Stimulated activated CD8-positive, alpha-beta memory T cell treated with anti-CD3 and anti-CD28 coated beads, Interleukin-12 subunit alpha, Interleukin-12 subunit beta, amount 100 ng/mL, for 1 hour (primary cell): ENCODE results near the gene FGD2.

ENCODE experiments used
- DNase-seq: peaks from one replicate; pipeline ENCODE4 v3.0.0-alpha.2; 2020; ENCODE audit warnings: low read depth

The FGD2 gene

DNA sequence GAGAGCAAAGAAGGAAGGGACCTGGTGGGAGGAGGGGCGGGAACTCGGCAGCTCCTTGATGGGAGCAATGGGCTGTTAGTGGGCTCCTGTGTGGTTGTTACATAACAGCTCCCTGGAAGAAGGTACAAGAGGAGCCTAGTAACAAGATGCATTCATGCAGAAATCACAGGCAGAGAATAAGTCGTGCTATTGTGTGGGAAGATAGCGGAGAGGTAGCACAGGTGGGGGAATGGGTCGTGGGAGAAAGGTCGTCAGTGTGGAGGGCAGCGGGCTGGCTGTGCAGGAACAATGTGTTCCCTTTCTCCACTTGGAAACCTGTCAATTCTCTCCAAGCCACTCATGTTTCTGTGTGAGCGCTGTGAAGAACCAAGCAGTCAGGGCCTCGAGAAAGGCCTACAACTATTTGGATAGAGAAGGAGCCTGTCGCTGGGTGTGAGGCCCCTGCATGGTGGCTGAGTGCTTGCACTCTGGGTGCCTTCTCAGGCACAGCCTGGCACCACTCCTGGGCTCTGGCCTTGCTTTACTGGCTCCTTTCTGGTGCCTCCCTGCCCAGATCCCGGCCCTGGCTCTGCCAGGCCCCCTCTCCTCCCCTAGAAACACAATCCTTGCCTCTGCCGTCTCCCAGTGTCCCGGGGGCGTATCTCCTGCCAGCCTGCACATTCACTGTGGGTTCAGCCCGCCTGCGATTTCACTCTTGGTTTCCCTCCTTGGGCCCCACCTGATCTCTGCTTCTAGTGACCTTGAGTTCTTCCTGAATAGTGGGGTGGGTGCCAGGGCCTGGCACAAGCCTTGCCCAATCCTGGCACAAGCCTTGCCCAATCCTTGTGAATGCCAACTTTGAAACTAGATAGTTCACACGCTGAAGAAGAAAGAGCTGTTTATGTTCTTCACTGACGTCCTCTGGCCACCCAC is 7.4 kb upstream of the FGD2 start:
- no peak for DNase-seq

DNA sequence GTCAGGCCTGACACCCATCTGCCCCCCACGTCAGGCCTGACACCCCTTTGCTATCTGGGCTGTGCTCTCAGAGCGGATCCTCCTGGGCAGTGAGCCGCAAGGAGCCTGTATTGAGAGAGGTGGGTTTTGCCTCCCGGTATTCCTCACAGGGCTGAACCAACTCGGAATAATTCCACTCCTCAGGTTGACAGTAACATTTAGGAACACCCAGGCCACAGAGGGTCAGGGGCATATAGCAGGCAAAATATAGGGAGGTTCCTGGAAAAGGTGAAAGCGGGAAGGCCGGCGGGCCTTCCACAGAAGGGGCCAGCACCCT is 6.8 kb upstream of the FGD2 start:
- DNase-seq = no peak

DNA sequence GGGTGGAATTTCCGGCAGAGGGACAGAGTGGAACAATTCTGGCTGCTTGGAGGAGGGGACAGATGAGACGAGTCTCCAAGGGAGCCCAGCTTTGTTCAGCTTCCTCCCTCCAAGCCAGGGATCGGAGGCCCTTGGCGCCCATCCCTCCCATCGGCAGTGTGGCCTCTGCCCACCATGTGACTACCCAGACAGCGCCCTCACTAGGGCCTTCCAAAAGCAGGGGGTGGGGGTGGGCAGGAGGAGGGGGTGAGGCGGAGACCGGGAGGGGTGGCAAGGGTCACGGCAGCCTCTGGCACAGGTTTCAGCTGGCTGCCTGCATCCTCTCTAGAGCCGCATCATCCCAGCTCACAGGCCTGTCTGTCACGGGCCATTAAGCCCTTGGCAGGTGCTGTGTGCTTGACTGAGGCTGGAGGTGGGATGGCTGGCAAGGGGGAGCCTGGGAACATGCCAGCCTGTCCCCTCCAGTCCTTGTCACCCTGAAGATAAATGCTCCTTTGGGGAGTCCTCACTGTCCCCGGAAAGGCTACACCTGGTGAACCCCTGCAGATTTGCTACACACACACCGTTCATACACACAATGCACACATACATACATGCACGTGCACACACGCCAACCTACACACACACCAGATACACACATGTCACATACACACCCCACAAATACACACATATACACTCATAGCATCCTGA is 6.2 kb upstream of the FGD2 start:
- no peak for DNase-seq

DNA sequence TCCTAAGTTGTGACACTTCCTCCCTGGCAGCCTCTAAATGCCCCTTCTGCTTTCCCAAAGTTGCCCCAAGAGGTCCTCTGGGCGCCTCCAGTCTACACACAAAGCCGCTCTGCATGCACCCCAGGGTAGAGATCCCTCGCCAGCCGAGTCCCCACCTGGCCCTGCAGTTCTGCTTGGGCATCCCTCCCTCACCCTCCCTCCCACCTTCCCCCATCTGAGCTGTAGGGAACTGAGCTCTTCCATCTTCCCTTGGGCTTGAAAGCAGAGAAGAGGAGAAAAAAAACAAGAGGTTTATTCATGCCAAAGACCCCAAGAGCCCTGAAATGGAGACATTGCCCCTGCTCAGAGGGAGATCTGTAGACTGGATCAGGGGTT is 5.7 kb upstream of the FGD2 start:
- DNase-seq = no peak

DNA sequence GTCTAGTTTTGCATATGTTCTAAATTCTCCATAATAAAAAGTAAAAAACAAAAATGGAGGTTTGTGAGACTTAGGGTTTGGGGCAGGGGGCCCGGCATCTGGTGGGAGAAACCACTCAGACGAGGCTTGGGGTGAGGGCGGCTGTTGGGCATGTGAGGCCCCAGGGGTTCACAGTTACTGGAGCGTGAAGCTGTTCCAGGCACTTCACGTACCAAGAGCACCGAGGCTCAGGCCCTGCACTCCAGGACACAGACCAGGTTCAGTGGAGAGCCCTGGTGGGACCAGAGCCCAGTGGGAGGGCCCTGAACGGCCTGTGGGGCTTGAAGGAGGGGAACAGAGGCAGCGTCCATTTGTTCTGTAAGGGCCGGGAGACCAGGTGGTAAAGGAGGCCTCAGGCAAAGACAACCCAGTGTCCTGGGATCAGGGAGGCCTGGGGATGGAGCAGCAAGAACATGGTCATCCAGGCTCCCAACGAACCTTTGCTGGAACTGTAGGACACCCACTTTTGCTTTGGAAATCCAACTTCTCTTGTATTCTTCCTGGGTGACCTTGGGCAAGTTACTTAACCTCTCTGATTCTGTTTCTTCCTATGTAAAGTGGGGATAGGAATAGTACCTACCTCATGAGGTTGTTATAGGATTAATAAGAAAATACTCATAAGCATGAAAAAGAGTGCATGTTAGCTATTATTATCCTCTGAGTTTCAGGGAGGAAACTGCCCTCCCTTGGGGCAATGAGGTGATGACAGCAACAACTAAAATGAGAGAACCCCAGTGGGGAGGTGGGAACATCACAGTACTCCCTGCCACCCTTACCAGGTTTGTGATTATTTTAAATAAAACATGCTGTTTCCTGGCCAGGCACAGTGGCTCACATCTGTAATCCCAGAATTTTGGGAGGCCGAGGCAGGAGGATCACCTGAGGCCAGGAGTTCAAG is 1.1 kb upstream of the FGD2 start:
- DNase-seq = no peak

DNA sequence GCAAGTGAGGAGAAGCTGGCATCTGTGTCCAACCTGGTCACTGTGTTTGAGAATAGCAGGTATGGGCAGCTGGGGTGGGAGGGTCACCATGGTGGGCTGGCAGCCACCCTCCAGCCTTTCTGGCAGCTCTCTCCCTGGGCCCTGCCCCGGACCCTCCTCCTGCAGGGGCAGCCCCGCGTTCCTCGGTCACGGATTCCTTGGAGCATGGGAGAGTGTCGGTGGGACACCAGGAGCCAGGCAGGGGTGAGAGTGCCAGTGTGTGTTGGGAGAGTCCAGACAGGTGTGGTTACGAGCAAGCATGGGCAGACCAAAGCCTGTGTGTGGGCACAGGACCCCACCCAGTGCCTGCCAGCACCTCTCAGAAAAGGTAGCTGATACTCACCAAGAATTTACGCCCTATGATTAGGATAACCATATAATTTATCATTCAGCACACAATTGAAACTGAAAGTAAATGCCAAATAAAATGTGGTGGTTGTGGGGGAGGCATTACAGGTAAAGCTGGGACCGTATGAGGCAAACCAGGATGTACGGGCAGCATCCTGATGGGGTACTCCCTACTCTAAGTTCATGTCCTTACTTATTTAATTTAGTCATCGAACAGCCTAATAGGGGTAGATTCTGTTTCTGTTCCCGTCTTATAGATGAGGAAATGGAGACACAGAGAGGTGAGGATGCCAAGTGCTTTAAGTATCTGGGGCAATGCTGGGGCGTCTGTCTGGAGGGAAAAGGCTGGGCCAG is 542 bp downstream of the FGD2 start:
- DNase-seq = no peak

DNA sequence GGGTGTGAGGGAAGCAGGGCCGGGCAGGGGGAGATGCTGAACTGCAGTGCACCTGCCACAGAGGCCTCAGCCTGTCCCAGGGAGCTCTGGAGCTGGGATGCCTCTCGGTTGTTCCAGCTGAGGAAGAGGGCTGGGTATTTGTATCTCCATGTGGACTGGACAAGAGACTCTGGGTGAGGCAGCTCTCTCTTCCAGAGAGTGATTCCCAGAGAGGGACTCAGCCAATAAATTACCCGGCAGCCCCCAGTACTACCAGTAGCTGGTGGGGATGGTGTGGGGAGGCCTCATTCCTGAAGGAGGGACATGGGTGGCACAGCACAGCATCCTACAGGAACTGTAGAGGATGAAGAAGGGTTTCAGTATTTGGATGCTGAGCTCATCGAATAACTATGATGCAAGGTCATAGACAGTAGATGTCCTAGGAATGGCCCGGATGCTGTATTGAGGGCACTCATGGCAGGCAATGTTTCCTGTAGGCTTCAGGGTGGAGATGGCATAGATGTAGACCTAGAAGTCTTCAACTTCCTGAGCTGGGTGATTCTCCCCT is 1.4 kb downstream of the FGD2 start:
- DNase-seq = no peak

DNA sequence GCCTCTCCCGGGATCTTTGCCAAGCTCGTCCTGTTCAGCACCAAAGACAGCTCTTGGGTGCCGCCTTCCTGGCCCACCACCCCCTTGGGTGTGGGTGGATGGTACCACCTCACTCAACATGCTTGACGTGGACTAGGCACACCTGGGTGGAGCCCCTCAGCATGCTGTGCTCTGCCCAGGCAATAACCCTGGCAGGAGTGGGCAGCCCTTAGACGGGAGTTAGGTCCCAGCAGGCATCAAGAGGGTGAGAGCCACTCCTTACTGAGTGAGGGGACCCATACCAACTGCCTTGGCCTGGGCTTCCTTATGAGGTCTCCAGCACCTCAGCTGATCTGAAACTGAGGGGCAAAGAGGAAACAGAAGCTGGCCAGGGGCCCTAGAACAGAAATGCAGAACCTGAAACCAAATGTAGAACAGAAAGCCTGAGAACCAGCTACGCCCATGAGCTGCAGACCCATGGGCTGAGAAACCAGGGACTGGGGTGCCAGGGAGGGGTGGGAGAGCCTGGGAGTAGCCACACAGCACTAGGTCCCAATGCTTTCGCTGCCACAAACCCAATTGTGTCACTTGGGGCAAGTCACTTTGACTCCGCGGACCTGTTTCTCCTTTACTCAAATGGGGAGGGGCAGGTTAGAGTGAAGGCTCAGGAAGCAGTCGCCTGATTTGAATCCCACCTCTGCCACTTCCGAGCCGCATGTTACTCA is 2.0 kb downstream of the FGD2 start:
- DNase-seq = no peak

DNA sequence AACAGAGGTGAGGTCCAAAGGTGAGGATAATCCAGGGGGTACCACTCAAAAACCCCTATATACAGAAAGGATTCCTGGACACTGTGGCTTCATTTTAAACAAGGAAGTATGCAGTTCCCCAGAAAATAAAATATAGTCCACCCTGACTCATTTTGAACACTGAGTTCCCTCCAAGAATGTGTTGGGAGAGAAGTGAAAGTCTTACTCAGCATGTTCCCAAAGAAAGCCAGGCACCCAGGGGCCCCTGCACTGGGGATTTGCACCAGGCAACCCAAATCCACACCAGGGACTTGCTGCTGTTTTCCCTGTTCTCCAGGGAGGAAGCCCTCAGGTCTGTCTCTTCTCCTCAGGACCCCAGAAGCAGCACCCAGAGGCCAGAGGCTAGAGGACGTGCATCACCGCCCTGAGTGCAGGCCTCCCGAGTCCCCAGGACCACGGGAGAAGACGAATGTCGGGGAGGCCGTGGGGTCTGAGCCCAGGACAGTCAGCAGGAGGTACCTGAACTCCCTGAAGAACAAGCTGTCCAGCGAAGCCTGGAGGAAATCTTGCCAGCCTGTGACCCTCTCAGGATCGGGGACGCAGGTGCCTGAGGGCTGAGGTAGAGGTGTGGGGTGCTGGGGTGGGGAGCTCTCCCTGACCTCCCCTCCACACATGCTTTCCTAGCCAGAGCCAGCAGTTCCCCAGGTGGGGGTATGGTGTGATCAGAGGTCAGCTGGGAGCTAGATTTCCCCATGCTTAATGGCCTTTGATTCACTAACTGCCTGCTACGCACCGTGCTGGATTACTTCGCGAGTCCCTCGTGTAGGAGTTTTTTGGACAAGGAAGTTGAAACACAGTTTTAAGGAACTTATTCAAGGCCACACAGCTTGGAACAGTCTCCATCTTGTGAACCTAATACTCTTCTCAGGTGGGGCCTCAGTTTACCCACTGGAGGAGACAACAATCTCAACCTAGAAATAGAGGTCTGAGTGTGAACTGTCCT is 3.3 kb downstream of the FGD2 start:
- DNase-seq = no peak

DNA sequence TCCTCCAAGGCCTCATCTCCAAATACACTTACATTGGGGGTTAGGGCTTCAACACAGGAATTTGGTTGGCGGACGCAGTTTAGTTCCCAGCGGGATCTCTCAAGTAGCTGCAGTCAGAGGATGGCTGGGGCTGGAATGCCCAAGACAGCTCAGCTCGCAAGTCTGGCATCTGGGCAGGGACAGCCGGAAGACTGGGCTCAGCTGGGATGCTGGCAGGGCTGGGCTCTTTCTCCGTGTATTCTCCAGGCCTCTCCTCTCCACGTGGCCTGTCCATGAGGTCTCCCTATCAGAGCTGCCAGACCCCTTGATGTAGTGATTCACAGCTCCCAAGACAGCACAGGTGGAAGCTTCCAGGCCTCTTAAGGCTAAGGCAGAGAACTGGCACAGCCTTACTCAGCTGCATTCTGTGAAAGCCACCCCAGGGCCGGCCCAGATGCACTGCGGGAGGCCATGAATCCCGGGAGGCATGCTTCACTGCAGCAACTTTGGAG is 5.0 kb downstream of the FGD2 start:
- no peak for DNase-seq

DNA sequence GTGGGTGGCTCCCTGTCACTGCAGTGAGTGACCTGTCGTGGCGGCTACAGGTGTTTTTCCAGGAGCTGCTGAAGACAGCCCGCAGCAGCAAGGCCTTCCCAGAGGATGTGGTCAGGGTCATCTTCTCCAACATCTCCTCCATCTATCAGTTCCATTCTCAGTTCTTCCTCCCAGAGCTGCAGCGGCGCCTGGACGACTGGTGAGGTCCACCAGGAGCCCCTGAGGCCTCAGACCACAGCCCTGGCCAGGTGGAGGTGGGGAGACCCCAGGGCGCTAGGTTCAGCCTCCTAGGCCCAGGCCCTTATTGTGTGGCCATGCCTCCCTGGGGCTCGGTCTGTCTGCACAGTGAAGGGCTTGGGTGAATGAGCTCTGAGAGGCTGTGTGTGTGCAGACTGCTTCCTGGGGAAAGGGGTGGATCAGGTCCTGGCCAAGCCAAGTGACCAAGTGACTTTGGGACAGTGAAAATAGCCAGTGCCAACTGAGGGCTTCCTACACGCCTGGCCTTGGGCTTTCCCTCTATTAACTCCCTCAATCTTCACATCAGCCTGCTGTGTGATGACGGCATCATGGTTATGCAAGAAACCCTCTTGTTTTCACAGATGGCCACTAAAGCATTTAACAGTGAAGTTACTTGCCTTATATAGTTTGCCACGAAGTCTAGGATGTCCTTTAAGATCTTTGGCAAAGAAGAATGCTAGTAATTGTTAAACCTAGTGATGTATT is 6.4 kb downstream of the FGD2 start:
- no peak for DNase-seq

DNA sequence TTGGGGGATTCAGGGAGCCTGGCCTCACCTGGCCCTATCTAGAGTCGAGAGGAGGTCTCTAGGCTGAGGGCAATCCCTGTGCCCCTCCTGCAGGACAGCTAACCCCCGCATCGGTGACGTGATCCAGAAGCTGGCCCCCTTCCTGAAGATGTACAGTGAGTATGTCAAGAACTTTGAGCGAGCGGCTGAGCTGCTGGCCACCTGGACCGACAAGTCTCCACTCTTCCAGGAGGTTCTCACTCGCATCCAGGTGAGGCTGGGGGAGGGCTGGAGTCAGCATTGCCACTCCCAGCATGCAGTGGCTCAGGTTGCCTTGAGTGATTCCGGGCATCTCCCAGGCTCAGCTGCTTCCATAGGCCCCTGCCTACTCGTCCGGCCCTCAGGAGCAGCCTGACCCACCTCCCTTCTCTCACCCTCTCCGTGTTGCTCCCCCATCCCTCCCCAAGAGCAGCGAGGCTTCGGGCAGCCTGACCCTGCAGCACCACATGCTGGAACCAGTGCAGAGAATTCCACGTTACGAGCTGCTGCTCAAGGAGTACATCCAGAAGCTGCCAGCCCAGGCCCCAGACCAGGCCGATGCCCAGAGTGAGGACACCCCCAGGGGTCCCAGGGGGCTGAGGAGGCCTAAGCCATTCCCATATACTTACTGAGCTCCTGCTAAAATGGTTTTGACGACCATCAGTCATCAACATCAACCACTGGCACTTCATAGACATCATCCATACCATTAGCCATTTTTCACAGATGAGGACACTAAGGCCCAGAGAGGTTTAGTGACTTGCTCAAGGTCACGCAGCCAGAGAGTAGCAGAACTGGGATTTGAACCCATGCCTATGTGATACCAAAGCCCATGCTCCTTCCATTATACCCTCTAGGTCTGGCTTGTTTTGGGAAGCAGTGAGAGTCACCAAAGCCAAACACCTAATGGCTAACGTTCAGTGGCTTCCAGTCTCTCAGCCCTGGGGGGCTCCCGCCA is 8.3 kb downstream of the FGD2 start:
- no peak for DNase-seq

DNA sequence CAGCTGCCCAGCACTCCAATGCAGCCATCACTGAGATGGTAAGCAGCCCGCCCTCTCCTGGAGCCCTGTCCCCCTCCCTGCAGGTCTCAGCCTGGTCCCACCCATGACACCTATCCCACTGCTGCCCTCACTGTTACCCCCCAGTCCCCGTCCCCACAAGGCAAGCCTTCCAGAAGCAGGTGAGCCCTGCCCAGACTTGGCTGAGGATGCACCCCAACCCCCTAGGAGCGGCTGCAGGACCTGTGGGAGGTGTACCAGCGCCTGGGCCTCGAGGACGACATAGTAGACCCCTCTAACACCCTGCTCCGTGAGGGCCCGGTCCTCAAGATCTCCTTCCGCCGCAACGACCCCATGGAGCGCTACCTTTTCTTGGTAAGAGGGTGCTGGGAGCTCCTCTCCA is 9.2 kb downstream of the FGD2 start:
- no peak for DNase-seq

DNA sequence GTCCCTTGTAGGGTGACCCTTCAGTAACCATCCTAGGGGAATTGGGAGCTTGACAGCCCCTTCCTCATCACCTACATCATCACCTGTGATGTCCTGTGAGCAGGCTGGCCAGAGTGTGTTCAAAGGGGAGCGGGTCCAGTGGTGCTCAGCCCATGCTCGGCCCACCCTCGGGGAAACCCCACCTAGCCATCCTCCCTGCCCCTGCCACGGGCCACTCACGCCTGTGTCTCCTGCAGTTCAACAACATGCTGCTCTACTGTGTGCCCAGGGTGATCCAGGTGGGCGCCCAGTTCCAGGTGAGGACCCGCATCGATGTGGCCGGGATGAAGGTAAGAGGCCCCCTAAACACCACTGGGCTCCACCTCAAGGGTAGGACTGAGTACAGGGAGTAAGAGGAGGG is 10.1 kb downstream of the FGD2 start:
- no peak for DNase-seq

DNA sequence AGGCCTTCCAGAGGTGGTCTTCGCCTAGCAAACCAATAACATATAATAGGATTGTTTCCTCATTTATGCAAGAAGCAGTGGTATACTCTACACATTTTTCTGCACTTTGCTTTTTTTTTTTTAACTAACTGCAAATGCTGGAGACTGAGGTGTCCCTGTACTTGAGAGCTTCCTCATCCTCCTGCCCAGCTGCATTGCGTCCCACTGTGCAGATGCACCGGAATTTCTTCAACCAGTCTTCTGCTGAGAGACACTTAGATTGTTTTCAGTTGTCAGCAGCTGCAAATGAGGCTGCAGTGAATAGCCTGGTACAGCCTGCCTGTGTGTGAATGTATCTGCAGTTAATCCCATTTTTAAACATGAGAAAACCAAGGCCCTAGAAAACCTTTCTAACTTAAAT is 11.5 kb downstream of the FGD2 start:
- no peak for DNase-seq

DNA sequence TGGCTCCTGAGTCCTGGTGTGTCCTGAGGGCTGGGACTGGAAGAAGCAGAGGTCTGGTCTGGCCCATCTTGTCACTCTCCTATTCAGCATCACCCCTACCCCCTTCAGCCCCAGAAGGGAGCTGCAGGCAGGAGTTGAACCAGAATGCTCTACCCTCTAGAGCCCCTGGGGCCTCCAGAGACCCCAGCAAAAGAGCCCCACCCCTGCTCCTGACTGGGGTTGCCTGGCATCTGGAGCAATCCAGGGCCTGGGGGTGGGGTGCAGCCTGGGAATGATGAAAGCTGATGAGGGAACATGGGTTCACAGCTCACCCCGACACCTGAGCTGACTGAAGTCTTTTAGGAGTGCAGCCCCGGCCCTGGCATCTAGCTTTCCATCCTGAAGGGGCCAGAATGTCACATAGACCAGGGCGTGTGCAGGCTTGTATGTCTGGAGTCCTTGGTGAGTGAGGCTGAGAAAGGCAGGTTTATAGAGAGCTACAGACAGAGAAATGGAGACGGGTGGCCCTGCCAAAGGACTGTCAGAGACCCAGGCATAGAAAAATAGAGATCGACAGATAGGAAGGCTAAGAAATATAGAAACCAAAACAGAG is 12.2 kb downstream of the FGD2 start:
- DNase-seq = no peak
